Measurements from ENCODE around the gene POLR2H.

Gene POLR2H

DNA sequence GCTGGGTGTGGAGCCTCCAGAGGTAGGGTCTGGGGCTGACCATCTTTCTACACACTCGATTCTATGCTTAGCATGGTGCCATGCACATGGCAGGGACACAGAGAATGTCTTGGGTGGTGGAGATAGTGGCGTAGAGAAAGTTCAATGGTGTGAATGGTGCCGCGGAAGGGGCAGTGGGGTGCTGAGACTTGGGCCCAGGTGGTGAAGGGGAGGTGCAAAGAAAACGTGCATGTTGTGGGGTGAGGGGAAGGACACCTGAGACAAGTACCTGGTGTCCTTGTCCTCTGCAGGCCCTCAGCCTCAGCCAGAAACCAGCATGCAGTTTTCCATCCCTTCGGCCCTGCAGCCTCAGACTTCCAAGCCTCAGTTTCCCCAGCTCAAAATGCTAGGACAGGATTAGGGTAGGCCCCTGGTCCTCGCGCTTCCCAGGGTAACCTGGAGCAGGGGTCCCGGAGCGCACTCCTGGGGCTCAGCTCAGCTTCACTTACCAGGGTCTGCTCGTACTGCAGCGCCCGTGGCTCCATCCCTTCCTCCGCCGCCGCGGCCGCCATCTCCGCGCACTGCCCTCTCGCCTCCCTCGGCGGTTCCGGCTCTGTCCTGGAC, 480 bp upstream of the POLR2H start:
- TF ChIP-seq ZBTB7A (IDR thresholded peaks at IDR 0.05; ENCODE audit: low read depth) (peak; percentile 19; the same call in 1 of the 2 replicates), YY1 (IDR thresholded peaks at IDR 0.05; ENCODE audit: low read depth) (no peak)

DNA sequence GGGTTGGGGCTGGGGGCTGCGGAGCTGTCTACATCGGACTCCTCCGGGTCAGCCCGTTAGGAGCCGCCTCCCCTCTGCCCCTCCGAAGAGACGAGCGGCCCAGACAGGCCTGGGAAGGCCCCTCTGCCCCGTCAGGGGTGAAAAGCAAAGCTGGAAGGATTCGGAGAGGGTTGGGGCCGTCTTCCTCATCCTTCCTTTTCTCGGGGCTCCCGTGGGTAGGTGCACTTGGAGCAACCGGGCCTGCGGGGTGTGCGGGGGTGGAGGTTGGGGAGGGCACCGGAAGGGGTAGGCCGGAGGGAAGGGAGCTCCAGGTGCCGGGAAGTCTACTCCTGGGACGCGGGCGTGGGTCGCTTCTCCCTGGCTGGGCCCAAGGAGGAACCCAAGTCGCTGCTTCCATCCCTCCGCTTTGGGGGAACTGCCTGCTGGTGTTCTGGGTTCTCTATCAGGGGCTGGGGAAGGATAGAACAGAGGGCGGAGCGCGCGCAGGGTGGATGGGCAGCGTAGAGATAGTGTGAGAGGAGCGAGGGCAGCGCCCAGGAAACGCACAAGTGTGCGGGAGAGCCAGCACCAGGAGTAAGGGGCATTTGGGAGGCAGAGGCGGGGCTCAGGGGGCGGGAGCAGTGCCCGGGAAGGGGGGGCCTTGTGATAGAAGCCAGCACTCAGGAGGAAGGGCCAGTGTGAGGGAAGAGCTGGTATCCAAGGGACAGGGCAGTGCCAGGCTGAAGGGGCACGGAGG, 590 bp downstream of the POLR2H start:
- peak; percentile 95 for TF ChIP-seq EGR1 (IDR thresholded peaks at IDR 0.05)
- no peak for TF ChIP-seq CEBPB (IDR thresholded peaks at IDR 0.05)
- TF ChIP-seq EP300 (IDR thresholded peaks at IDR 0.05; ENCODE audit: borderline replicate concordance): peak; percentile 7; the same call in 1 of the 2 replicates

DNA sequence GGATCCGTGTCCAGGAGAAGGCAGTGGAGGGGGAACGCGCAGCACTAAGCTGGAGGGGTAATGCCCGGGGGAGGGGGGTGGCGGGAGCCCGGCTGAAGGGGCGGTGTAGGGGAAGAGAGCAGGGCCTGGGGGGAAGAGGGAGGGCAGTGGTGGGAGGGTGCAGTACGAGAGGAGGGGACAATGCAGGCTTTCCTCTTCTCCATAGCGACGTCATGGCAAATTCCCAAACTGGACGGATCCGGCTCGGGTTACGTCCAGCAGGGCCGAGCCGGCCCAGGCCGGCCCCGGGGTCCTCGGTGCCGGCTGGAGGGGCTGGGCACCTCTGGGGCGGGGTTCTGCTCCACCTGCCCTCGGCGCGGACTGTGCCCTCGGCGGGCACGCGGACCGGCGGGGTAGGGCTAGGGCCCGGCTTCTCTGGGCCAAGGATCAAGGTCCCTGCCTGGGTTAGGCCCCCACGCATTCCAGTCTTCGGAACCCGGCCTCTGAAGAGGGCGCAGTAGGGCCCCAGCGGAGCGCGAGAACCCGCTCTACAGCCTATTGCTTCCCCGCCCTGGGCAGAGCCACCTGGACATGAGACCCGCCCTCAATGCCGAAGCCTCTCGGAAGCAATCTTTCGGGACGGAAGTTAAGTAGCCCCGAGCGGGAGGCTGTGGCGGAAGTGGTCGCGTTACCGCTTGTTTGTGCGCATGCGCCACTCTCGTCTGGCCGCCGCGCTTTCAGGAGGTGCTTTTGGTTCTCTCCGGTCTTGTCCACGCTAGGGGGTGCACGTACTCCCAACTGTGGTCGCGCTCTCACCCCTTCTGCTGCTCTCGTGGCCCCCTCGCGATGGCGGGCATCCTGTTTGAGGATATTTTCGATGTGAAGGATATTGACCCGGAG, 1.4 kb downstream of the POLR2H start:
- TF ChIP-seq YY1 (IDR thresholded peaks at IDR 0.05; ENCODE audit: low read depth): no peak; the same call in 1 of the 2 replicates
- TF ChIP-seq, protein P1, sequence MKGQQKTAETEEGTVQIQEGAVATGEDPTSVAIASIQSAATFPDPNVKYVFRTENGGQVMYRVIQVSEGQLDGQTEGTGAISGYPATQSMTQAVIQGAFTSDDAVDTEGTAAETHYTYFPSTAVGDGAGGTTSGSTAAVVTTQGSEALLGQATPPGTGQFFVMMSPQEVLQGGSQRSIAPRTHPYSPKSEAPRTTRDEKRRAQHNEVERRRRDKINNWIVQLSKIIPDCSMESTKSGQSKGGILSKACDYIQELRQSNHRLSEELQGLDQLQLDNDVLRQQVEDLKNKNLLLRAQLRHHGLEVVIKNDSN (IDR thresholded peaks at IDR 0.05): peak; percentile 23; the same call in 1 of the 2 replicates
- TF ChIP-seq EGR1 (IDR thresholded peaks at IDR 0.05): peak; percentile 35; the same call in 1 of the 2 replicates
- peak; percentile 44; the same call in 1 of the 2 replicates for TF ChIP-seq NFIC (IDR thresholded peaks at IDR 0.05)
- peak; percentile 87 for TF ChIP-seq TAF1 (IDR thresholded peaks at IDR 0.05; ENCODE audit: low read depth)
- TF ChIP-seq RAD21 (IDR thresholded peaks at IDR 0.05; ENCODE audit: low read depth): 0 out of 2 replicates have a peak, but pooled peaks have one; percentile 23
- peak; percentile 57; the same call in 1 of the 2 replicates for TF ChIP-seq CREB1 (IDR thresholded peaks at IDR 0.05; ENCODE audit: low read depth)
- TF ChIP-seq TCF12 (IDR thresholded peaks at IDR 0.05; ENCODE audit: low read depth): peak; percentile 84; the same call in 1 of the 2 replicates
- TF ChIP-seq TEAD4 (IDR thresholded peaks at IDR 0.05): peak; percentile 70
- TF ChIP-seq FOXM1 (IDR thresholded peaks at IDR 0.05; ENCODE audit: borderline replicate concordance, low read depth): 0 out of 2 replicates have a peak, but pooled peaks have one; percentile 52
- TF ChIP-seq ZBTB7A (IDR thresholded peaks at IDR 0.05; ENCODE audit: low read depth): peak; percentile 88; the same call in 1 of the 2 replicates
- TF ChIP-seq, protein P2, sequence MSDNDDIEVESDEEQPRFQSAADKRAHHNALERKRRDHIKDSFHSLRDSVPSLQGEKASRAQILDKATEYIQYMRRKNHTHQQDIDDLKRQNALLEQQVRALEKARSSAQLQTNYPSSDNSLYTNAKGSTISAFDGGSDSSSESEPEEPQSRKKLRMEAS (IDR thresholded peaks at IDR 0.05): peak; percentile 75
- TF ChIP-seq, protein P3, sequence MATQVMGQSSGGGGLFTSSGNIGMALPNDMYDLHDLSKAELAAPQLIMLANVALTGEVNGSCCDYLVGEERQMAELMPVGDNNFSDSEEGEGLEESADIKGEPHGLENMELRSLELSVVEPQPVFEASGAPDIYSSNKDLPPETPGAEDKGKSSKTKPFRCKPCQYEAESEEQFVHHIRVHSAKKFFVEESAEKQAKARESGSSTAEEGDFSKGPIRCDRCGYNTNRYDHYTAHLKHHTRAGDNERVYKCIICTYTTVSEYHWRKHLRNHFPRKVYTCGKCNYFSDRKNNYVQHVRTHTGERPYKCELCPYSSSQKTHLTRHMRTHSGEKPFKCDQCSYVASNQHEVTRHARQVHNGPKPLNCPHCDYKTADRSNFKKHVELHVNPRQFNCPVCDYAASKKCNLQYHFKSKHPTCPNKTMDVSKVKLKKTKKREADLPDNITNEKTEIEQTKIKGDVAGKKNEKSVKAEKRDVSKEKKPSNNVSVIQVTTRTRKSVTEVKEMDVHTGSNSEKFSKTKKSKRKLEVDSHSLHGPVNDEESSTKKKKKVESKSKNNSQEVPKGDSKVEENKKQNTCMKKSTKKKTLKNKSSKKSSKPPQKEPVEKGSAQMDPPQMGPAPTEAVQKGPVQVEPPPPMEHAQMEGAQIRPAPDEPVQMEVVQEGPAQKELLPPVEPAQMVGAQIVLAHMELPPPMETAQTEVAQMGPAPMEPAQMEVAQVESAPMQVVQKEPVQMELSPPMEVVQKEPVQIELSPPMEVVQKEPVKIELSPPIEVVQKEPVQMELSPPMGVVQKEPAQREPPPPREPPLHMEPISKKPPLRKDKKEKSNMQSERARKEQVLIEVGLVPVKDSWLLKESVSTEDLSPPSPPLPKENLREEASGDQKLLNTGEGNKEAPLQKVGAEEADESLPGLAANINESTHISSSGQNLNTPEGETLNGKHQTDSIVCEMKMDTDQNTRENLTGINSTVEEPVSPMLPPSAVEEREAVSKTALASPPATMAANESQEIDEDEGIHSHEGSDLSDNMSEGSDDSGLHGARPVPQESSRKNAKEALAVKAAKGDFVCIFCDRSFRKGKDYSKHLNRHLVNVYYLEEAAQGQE (IDR thresholded peaks at IDR 0.05; ENCODE audit: low read depth): no peak
- TF ChIP-seq CEBPB (IDR thresholded peaks at IDR 0.05): peak; percentile 42; the same call in 1 of the 2 replicates
- TF ChIP-seq EP300 (IDR thresholded peaks at IDR 0.05; ENCODE audit: borderline replicate concordance): 0 out of 2 replicates have a peak, but pooled peaks have one; percentile 15

DNA sequence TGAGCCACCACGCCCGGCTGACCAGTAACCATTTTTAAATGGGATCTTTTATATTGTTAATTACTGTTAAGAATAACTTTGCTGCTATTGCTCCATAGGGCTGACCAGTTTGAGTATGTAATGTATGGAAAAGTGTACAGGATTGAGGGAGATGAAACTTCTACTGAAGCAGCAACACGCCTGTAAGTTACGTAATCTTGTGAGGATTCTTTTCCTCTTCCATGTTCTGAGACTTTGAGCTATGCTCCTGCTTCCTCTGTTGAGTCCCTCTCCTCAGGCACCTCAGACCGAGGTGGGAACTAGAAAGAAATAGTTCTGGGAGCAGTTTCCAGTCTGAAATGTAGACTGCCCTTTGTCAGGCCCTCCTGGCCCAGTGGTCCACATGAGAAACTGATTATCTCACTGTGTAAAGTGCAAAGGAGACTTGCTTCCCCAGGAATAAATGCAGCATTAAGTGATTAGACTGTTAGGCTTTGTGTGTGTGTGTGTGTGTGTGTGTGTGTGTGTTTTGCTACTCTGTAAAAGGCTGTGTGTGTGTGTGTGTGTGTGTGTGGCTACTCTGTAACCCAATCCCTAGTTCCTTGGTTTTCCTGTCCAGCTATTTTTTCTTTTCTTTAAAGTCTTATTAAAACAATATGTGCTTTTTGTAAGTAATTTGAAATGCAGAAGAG, 5.2 kb downstream of the POLR2H start:
- TF ChIP-seq, protein P2 (IDR thresholded peaks at IDR 0.05): no peak
- no peak for TF ChIP-seq NFIC (IDR thresholded peaks at IDR 0.05)
- no peak for TF ChIP-seq YY1 (IDR thresholded peaks at IDR 0.05; ENCODE audit: low read depth)
- no peak for TF ChIP-seq ZBTB7A (IDR thresholded peaks at IDR 0.05; ENCODE audit: low read depth)
- TF ChIP-seq CEBPB (IDR thresholded peaks at IDR 0.05): no peak
- TF ChIP-seq EGR1 (IDR thresholded peaks at IDR 0.05): no peak
- no peak for TF ChIP-seq EP300 (IDR thresholded peaks at IDR 0.05; ENCODE audit: borderline replicate concordance)
- TF ChIP-seq TEAD4 (IDR thresholded peaks at IDR 0.05): no peak
- no peak for TF ChIP-seq CREB1 (IDR thresholded peaks at IDR 0.05; ENCODE audit: low read depth)
- no peak for TF ChIP-seq TAF1 (IDR thresholded peaks at IDR 0.05; ENCODE audit: low read depth)
- no peak for TF ChIP-seq RAD21 (IDR thresholded peaks at IDR 0.05; ENCODE audit: low read depth)
- no peak for TF ChIP-seq FOXM1 (IDR thresholded peaks at IDR 0.05; ENCODE audit: borderline replicate concordance, low read depth)
- TF ChIP-seq, protein P1 (IDR thresholded peaks at IDR 0.05): no peak
- no peak for TF ChIP-seq TCF12 (IDR thresholded peaks at IDR 0.05; ENCODE audit: low read depth)
- TF ChIP-seq, protein P3 (IDR thresholded peaks at IDR 0.05; ENCODE audit: low read depth): no peak
